ENCODE measurements around the gene EEF2.

The EEF2 gene

GRCh38 chr19:3981373-3981735 is 3.9 kb downstream of the EEF2 start:
- H3K36me3 ChIP-seq = peaks cover 75% of the 10 kb centered on the region
- no peak overlapping the region for H3K4me3 ChIP-seq (ENCODE audit: low read depth in 1 of 2, low read length in 1 of 2)
- H3K4me1 ChIP-seq (ENCODE audit: control insufficient read depth in 1 of 2, insufficient read depth in 1 of 2, low read depth in 1 of 2, low read length in 1 of 2) = peaks cover 24 to 26% of the 10 kb centered on the region in 2 experiments
- H3K27me3 ChIP-seq = peaks cover 1% of the 10 kb centered on the region
- H3K9me3 ChIP-seq = no peaks in the 10 kb centered on the region
- H3K27ac ChIP-seq = no peak overlapping the region
- no peak for TF ChIP-seq CTCF (IDR thresholded peaks at IDR 0.05)

GRCh38 chr19:3980353-3981251 is 4.7 kb downstream of the EEF2 start:
- H3K4me3 ChIP-seq (ENCODE audit: low read depth in 1 of 2, low read length in 1 of 2) = no peak overlapping the region
- no peaks in the 10 kb centered on the region for H3K27me3 ChIP-seq
- H3K9me3 ChIP-seq = no peaks in the 10 kb centered on the region
- TF ChIP-seq CTCF (IDR thresholded peaks at IDR 0.05) = no peak
- H3K27ac ChIP-seq = no peak overlapping the region
- peaks cover 83% of the 10 kb centered on the region for H3K36me3 ChIP-seq
- peaks cover 17 to 18% of the 10 kb centered on the region in 2 experiments for H3K4me1 ChIP-seq (ENCODE audit: control insufficient read depth in 1 of 2, insufficient read depth in 1 of 2, low read depth in 1 of 2, low read length in 1 of 2)

GRCh38 chr19:3979674-3980352 is 5.5 kb downstream of the EEF2 start:
- H3K36me3 ChIP-seq = peaks cover 88% of the 10 kb centered on the region
- no peak overlapping the region for H3K27ac ChIP-seq
- no peaks in the 10 kb centered on the region for H3K9me3 ChIP-seq
- H3K4me1 ChIP-seq (ENCODE audit: control insufficient read depth in 1 of 2, insufficient read depth in 1 of 2, low read depth in 1 of 2, low read length in 1 of 2) = peaks cover 14% of the 10 kb centered on the region in 2 experiments
- no peak overlapping the region for H3K4me3 ChIP-seq (ENCODE audit: low read depth in 1 of 2, low read length in 1 of 2)
- H3K27me3 ChIP-seq = no peaks in the 10 kb centered on the region
- TF ChIP-seq CTCF (IDR thresholded peaks at IDR 0.05) = no peak

GRCh38 chr19:3979289-3979673 is 6.0 kb downstream of the EEF2 start:
- Histone ChIP-seq H3K36me3 (peaks cover 88% of the 10 kb centered on the region), H3K4me3 (ENCODE audit: low read depth in 1 of 2, low read length in 1 of 2) (no peak overlapping the region), H3K9me3 (no peaks in the 10 kb centered on the region), H3K27me3 (no peaks in the 10 kb centered on the region), H3K27ac (no peak overlapping the region), H3K4me1 (ENCODE audit: control insufficient read depth in 1 of 2, insufficient read depth in 1 of 2, low read depth in 1 of 2, low read length in 1 of 2) (peaks cover 8 to 9% of the 10 kb centered on the region in 2 experiments)
- no peak for TF ChIP-seq CTCF (IDR thresholded peaks at IDR 0.05)

GRCh38 chr19:3978145-3978544 is 7.1 kb downstream of the EEF2 start:
- Histone ChIP-seq H3K36me3 (peaks cover 78% of the 10 kb centered on the region), H3K27ac (no peak overlapping the region), H3K27me3 (no peaks in the 10 kb centered on the region), H3K4me3 (ENCODE audit: low read depth in 1 of 2, low read length in 1 of 2) (no peak overlapping the region), H3K4me1 (ENCODE audit: control insufficient read depth in 1 of 2, insufficient read depth in 1 of 2, low read depth in 1 of 2, low read length in 1 of 2) (no peaks in the 10 kb centered on the region), H3K9me3 (no peaks in the 10 kb centered on the region)
- TF ChIP-seq CTCF (IDR thresholded peaks at IDR 0.05) = no peak
